GM04504 (cell line): ENCODE measurements around the gene CCDC201.

Experiments used
- DNase-seq: peaks from one replicate; pipeline ENCODE4 v3.0.0-alpha.2; 2012; ENCODE audit warnings: low read depth

CCDC201 gene

DNA sequence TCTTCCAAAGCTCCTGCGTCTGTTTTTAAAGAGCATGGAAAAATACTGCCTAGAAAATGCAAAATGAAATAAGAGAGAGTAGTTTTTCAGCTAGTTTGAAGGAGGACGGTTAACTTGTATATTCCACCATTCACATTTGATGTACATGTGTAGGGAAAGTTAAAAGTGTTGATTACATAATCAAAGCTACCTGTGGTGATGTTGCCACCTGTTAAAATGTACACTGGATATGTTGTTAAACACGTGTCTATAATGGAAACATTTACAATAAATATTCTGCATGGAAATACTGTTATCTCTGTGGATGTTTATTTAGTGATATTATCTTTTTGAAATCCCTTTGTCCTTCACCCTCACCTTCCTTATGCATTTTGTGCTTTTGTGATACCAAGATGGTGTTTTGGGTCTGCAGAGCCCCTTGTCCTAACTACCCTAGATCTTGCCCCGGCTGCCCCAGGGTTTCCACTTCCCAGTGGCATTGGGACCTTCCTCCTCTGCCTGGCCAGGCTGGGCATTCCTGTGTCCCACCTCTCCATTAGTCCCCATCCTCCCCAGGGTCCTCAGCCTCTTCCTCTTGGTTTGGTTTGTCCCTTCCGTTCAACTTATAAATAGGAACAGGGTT lies 20.6 kb upstream of the CCDC201 start:
- no peak for DNase-seq

DNA sequence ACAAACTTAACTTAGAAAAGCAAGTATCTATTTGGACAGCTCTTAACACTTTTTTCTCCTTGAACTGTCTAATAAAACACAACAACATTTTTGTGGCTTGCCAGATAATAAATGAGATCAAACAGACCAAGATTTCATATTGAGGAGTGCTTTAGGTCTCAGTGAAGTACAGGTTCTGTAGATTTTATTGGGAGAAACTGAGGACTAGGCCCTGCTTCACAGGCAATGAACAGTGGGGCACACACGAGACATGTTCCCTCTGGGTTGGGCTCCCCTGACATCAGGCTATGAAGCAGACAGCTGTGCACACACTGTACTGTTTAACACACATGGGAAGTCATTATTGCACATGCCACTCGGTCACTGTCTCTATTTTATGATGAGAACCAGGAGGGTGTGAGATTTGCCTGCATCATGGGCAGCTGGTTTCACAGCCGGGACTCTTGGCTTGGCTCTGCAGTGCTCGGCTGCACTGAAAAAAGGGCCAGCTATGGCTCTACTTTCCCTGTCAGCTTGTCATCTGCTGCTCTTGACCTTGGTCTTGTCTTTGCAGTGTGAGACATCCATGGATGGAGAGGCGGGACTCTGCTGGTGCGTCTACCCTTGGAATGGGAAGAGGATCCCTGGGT lies 19.6 kb upstream of the CCDC201 start:
- DNase-seq: no peak

- DNase-seq: no peak
Measured at GRCh38 chr7:45891462-45892402, 18.9 kb upstream of the CCDC201 start.

DNA sequence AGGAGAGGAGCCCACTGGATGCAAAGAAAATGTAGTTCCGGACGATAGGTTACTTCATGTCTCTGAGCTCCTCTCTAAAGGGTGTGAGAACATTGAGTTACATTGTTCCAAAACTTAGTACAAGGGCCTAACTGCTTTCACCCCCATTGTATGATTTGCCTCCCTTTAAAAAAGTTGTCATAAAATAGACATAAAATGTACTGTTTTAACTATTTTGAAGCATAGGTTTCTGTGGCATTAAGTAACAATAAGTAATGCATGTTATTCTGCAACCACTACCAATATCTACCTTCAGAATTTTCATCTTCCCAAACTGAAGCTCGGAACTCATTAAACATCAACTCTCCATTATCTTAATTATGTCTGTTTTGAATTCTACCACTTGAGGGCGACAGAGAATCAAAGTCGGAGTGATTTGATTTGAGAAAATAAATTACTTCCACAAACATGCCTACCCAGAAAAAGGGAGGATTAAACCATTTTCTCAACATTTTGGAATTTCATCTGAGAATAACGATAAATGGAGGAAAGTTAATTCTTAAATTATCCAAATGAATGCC lies 18.1 kb upstream of the CCDC201 start:
- DNase-seq: no peak

DNA sequence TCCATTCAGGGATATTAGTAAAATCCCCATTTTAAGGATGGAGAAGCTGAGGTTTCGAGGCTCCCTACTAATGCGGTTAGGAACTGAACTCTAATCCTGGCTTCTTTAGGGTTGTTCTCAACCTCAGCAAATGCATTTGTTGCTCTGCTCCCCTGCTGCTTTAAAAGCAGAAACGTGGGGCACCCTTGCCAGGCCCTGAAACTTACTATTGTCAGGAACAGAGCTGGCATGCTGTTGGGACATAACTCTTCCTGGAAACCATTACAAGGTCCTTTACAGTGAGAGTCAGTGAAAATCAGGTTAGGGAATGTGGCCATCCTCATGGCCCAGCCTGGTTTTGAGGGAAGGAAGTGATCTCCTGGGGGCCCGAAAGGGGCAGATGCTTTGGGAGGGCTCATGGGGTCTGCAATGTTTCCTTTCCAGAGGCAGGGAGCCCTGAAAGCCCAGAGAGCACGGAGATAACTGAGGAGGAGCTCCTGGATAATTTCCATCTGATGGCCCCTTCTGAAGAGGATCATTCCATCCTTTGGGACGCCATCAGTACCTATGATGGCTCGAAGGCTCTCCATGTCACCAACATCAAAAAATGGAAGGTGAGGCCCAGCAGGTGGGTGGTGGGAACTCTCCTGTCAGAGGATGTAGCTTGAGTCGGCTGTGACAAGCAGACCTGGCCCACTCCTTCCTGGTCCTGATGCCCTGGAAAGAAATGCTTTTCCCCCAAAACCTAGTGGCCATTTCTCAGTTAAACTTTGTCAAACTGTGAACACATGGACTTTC lies 17.4 kb upstream of the CCDC201 start:
- no peak for DNase-seq

- no peak for DNase-seq
Measured at GRCh38 chr7:45889367-45890067, 16.6 kb upstream of the CCDC201 start.

GRCh38 chr7:45888993-45889366 lies 16.1 kb upstream of the CCDC201 start:
- no peak for DNase-seq

- DNase-seq: no peak
Measured at GRCh38 chr7:45888185-45888992, 15.5 kb upstream of the CCDC201 start, which contains the start of gene IGFBP1. TSS of gene IGFBP1 (plus strand) at chr7:45888488. CDS start at chr7:45888653, 165 bp downstream.

DNA sequence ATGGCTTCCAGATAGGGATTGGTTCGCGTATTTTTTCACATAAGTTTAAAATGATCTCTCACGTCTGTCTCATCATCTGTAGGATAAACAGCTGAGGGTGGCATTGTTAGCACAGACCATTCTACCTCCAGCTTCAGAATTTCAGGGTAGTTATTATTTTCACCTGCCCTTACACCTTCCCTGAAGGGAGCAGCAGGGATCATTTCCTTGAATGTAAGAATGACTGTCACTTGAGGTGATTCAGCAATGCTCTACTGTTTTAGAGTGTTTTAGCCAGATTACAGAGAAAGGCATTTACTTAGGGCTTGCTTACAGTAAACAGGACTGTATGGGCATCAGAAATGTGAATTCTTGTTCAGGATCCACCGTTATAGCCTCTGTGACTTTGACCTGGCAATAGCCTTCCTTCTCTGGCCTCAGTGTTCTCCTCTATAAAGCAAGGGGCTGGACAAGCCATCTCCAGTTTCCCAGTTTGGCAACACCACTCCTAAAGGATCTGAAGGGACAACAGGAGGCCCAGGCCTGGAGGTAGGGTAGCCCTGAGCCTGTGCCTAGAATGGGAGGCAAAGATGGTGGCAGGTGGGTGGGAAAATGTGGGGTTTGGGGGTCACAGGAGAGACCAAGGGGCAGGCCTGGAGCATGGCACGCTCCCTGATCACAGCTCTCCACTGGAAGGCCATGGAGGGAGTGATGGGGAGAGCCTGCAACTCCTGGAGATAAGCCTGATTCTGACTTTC lies 14.2 kb upstream of the CCDC201 start:
- no peak for DNase-seq

DNA sequence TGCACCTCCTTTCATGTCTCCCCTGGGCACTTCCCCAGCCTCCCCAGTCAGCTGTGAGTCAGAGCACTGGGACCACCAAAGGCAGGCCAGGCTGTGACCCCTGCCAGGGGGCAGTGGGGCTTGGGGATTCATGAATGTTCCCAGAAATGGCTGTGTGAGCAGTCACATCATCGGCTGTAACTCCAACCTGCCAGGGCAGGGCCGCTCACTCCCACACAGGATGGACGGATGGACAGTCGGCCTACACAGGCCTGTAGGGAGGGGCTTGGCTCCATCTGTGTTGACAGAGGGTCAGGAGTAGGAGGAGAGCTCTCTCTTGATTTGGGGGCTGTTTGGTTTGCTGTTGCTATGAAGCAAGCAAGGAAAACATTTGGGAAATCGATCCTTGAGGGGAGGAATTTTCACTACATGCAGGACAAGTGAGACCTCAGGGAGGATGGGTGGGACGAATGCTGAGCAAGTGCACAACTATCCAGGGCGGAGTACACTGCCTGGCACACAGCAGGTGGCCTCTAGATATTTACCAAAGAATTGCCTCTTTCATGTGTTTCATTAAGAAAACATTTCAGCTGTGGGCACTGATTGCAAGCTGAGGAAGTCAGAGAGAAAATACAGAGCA lies 12.5 kb upstream of the CCDC201 start:
- no peak for DNase-seq

GRCh38 chr7:45884136-45884535 lies 11.3 kb upstream of the CCDC201 start:
- no peak for DNase-seq

GRCh38 chr7:45882465-45882810 lies 9.6 kb upstream of the CCDC201 start:
- DNase-seq: no peak

DNA sequence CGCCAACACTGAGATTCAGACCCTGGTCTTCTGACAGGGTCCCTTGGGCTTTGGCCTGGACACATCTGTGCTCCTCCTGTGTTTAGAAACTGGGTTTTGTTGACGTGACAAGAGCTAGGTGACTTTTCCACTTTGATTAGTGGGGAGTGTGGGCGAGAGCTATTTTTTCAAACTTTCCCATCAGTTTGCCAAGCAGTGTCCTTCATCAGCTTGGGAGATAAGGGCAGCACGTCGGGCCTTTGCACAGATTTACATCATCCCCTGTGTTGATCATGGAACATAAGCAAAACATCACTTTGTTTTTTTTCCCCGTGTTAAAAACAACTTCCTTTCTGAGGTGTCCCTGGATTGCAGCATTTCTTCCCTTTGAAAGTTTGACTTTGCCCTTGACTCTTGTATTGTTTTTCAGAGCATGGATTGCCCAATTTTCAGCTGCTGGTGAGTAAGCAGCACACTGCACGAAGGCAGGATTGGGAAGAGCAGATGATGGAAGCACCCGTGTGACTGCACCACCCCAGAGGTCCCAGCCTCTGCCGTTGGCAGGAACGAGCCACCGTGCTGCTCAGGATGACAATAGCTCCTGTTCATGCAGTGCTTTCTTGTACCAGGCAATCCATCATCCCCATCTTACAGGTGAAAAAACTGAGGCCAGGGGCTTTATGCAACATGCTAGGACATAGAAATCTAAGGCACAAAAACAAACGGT lies 9.0 kb upstream of the CCDC201 start:
- peak; percentile 76 for DNase-seq

GRCh38 chr7:45881280-45881758 lies 8.4 kb upstream of the CCDC201 start:
- no peak for DNase-seq

GRCh38 chr7:45880433-45880860 lies 7.6 kb upstream of the CCDC201 start:
- DNase-seq: no peak

- DNase-seq: no peak
Measured at GRCh38 chr7:45878457-45879144, 5.7 kb upstream of the CCDC201 start.

- no peak for DNase-seq
Measured at GRCh38 chr7:45876519-45876918, 3.6 kb upstream of the CCDC201 start.
